ENCODE data around the gene CDH12.

Gene CDH12

GRCh38 chr5:22835686-22836085 is 17.5 kb downstream of the CDH12 start:
- DNase-seq = no peak
- H3K18ac ChIP-seq (ENCODE audit: low read length) = no peak overlapping the region
- no peak overlapping the region for H2BK12ac ChIP-seq (ENCODE audit: low read length)
- no peak overlapping the region for H3K9ac ChIP-seq (ENCODE audit: low read length)
- H2BK120ac ChIP-seq (ENCODE audit: insufficient read depth, low read length, poor library complexity) = no peak overlapping the region
- H3K4me3 ChIP-seq (ENCODE audit: low read depth, low read length) = no peak overlapping the region
- H4K8ac ChIP-seq (ENCODE audit: low read depth, low read length) = no peak overlapping the region
- no peaks in the 10 kb centered on the region for H3K4me1 ChIP-seq (ENCODE audit: control insufficient read depth in 1 of 2, insufficient read depth in 2 of 2, low read length in 2 of 2)
- H4K91ac ChIP-seq (ENCODE audit: low read depth, low read length) = no peak overlapping the region
- no peak overlapping the region for H4K12ac ChIP-seq (ENCODE audit: low read depth, low read length)
- no CpG with 5 or more reads among the region's 1 CpG for WGBS (ENCODE audit: extremely low coverage, insufficient coverage, insufficient read length)
- H3K14ac ChIP-seq (ENCODE audit: low read length) = no peak overlapping the region
- H3K9me3 ChIP-seq (ENCODE audit: insufficient read depth, low read depth, low read length) = no peaks in the 10 kb centered on the region
- no peaks in the 10 kb centered on the region for H3K36me3 ChIP-seq (ENCODE audit: control insufficient read depth in 1 of 2, insufficient read depth in 2 of 2, low read length in 2 of 2)
- H3K23ac ChIP-seq (ENCODE audit: low read length) = no peak overlapping the region
- H3K79me2 ChIP-seq (ENCODE audit: control insufficient read depth, insufficient read depth, low read length, poor library complexity) = no peaks in the 10 kb centered on the region
- H2AK5ac ChIP-seq (ENCODE audit: low read length) = no peak overlapping the region
- no peaks in the 10 kb centered on the region for H3K27me3 ChIP-seq (ENCODE audit: insufficient read depth, low read length)
- no peak overlapping the region for H3K4me2 ChIP-seq (ENCODE audit: low read length)
- H2AFZ ChIP-seq (ENCODE audit: insufficient read depth, low read length, poor library complexity) = no peak overlapping the region
- no peak overlapping the region for H3K4ac ChIP-seq (ENCODE audit: low read depth, low read length)
- no peak overlapping the region for H2BK5ac ChIP-seq (ENCODE audit: low read depth, low read length, poor library complexity)
- no peaks in the 10 kb centered on the region for H3K79me1 ChIP-seq (ENCODE audit: low read length)
- H3K27ac ChIP-seq (ENCODE audit: low read depth, low read length) = no peak overlapping the region

GRCh38 chr5:22793463-22793862 is 59.7 kb downstream of the CDH12 start:
- H4K91ac ChIP-seq (ENCODE audit: low read depth, low read length) = no peak overlapping the region
- H3K14ac ChIP-seq (ENCODE audit: low read length) = no peak overlapping the region
- no peak overlapping the region for H3K27ac ChIP-seq (ENCODE audit: low read depth, low read length)
- no peak overlapping the region for H3K4ac ChIP-seq (ENCODE audit: low read depth, low read length)
- no peak overlapping the region for H4K8ac ChIP-seq (ENCODE audit: low read depth, low read length)
- no peak overlapping the region for H3K18ac ChIP-seq (ENCODE audit: low read length)
- no peak overlapping the region for H2AFZ ChIP-seq (ENCODE audit: insufficient read depth, low read length, poor library complexity)
- no peak overlapping the region for H3K4me3 ChIP-seq (ENCODE audit: low read depth, low read length)
- H3K4me1 ChIP-seq (ENCODE audit: control insufficient read depth in 1 of 2, insufficient read depth in 2 of 2, low read length in 2 of 2) = no peaks in the 10 kb centered on the region
- no peaks in the 10 kb centered on the region for H3K9me3 ChIP-seq (ENCODE audit: insufficient read depth, low read depth, low read length)
- no peak for DNase-seq
- no peak overlapping the region for H4K12ac ChIP-seq (ENCODE audit: low read depth, low read length)
- H3K23ac ChIP-seq (ENCODE audit: low read length) = no peak overlapping the region
- WGBS (ENCODE audit: extremely low coverage, insufficient coverage, insufficient read length) = no CpG with 5 or more reads among the region's 2 CpGs
- H3K36me3 ChIP-seq (ENCODE audit: control insufficient read depth in 1 of 2, insufficient read depth in 2 of 2, low read length in 2 of 2) = no peaks in the 10 kb centered on the region
- no peak overlapping the region for H2AK5ac ChIP-seq (ENCODE audit: low read length)
- H3K79me1 ChIP-seq (ENCODE audit: low read length) = no peaks in the 10 kb centered on the region
- H3K9ac ChIP-seq (ENCODE audit: low read length) = no peak overlapping the region
- H2BK12ac ChIP-seq (ENCODE audit: low read length) = no peak overlapping the region
- H2BK5ac ChIP-seq (ENCODE audit: low read depth, low read length, poor library complexity) = no peak overlapping the region
- H3K27me3 ChIP-seq (ENCODE audit: insufficient read depth, low read length) = no peaks in the 10 kb centered on the region
- no peak overlapping the region for H2BK120ac ChIP-seq (ENCODE audit: insufficient read depth, low read length, poor library complexity)
- no peaks in the 10 kb centered on the region for H3K79me2 ChIP-seq (ENCODE audit: control insufficient read depth, insufficient read depth, low read length, poor library complexity)
- H3K4me2 ChIP-seq (ENCODE audit: low read length) = no peak overlapping the region

GRCh38 chr5:22787807-22788206 is 65.3 kb downstream of the CDH12 start:
- no peaks in the 10 kb centered on the region for H3K4me1 ChIP-seq (ENCODE audit: control insufficient read depth in 1 of 2, insufficient read depth in 2 of 2, low read length in 2 of 2)
- H3K79me2 ChIP-seq (ENCODE audit: control insufficient read depth, insufficient read depth, low read length, poor library complexity) = no peaks in the 10 kb centered on the region
- H4K91ac ChIP-seq (ENCODE audit: low read depth, low read length) = no peak overlapping the region
- H2BK120ac ChIP-seq (ENCODE audit: insufficient read depth, low read length, poor library complexity) = no peak overlapping the region
- no peak for DNase-seq
- H3K27me3 ChIP-seq (ENCODE audit: insufficient read depth, low read length) = no peaks in the 10 kb centered on the region
- no peak overlapping the region for H3K14ac ChIP-seq (ENCODE audit: low read length)
- no peak overlapping the region for H3K18ac ChIP-seq (ENCODE audit: low read length)
- H2BK5ac ChIP-seq (ENCODE audit: low read depth, low read length, poor library complexity) = no peak overlapping the region
- no peak overlapping the region for H3K4me3 ChIP-seq (ENCODE audit: low read depth, low read length)
- no peak overlapping the region for H3K27ac ChIP-seq (ENCODE audit: low read depth, low read length)
- no peak overlapping the region for H4K8ac ChIP-seq (ENCODE audit: low read depth, low read length)
- no peaks in the 10 kb centered on the region for H3K9me3 ChIP-seq (ENCODE audit: insufficient read depth, low read depth, low read length)
- H4K12ac ChIP-seq (ENCODE audit: low read depth, low read length) = no peak overlapping the region
- no peaks in the 10 kb centered on the region for H3K36me3 ChIP-seq (ENCODE audit: control insufficient read depth in 1 of 2, insufficient read depth in 2 of 2, low read length in 2 of 2)
- H3K9ac ChIP-seq (ENCODE audit: low read length) = no peak overlapping the region
- no peak overlapping the region for H2AK5ac ChIP-seq (ENCODE audit: low read length)
- H2AFZ ChIP-seq (ENCODE audit: insufficient read depth, low read length, poor library complexity) = no peak overlapping the region
- no peaks in the 10 kb centered on the region for H3K79me1 ChIP-seq (ENCODE audit: low read length)
- no peak overlapping the region for H3K4me2 ChIP-seq (ENCODE audit: low read length)
- no peak overlapping the region for H3K4ac ChIP-seq (ENCODE audit: low read depth, low read length)
- no peak overlapping the region for H3K23ac ChIP-seq (ENCODE audit: low read length)
- no peak overlapping the region for H2BK12ac ChIP-seq (ENCODE audit: low read length)
- no CpG with 5 or more reads among the region's 1 CpG for WGBS (ENCODE audit: extremely low coverage, insufficient coverage, insufficient read length)

- no CpG with 5 or more reads among the region's 5 CpGs for WGBS (ENCODE audit: extremely low coverage, insufficient coverage, insufficient read length)
- H3K4me1 ChIP-seq (ENCODE audit: control insufficient read depth in 1 of 2, insufficient read depth in 2 of 2, low read length in 2 of 2) = no peaks in the 10 kb centered on the region
- no peak overlapping the region for H4K8ac ChIP-seq (ENCODE audit: low read depth, low read length)
- H3K18ac ChIP-seq (ENCODE audit: low read length) = no peak overlapping the region
- H3K14ac ChIP-seq (ENCODE audit: low read length) = no peak overlapping the region
- no peak overlapping the region for H3K23ac ChIP-seq (ENCODE audit: low read length)
- no peak overlapping the region for H3K4me2 ChIP-seq (ENCODE audit: low read length)
- H2BK120ac ChIP-seq (ENCODE audit: insufficient read depth, low read length, poor library complexity) = no peak overlapping the region
- no peaks in the 10 kb centered on the region for H3K9me3 ChIP-seq (ENCODE audit: insufficient read depth, low read depth, low read length)
- no peak overlapping the region for H3K27ac ChIP-seq (ENCODE audit: low read depth, low read length)
- no peak overlapping the region for H3K4ac ChIP-seq (ENCODE audit: low read depth, low read length)
- no peak overlapping the region for H2BK5ac ChIP-seq (ENCODE audit: low read depth, low read length, poor library complexity)
- H2AFZ ChIP-seq (ENCODE audit: insufficient read depth, low read length, poor library complexity) = no peak overlapping the region
- no peaks in the 10 kb centered on the region for H3K79me1 ChIP-seq (ENCODE audit: low read length)
- no peaks in the 10 kb centered on the region for H3K27me3 ChIP-seq (ENCODE audit: insufficient read depth, low read length)
- no peak overlapping the region for H3K4me3 ChIP-seq (ENCODE audit: low read depth, low read length)
- DNase-seq = no peak
- H3K79me2 ChIP-seq (ENCODE audit: control insufficient read depth, insufficient read depth, low read length, poor library complexity) = no peaks in the 10 kb centered on the region
- H2AK5ac ChIP-seq (ENCODE audit: low read length) = no peak overlapping the region
- H2BK12ac ChIP-seq (ENCODE audit: low read length) = no peak overlapping the region
- no peaks in the 10 kb centered on the region for H3K36me3 ChIP-seq (ENCODE audit: control insufficient read depth in 1 of 2, insufficient read depth in 2 of 2, low read length in 2 of 2)
- H4K91ac ChIP-seq (ENCODE audit: low read depth, low read length) = no peak overlapping the region
- no peak overlapping the region for H3K9ac ChIP-seq (ENCODE audit: low read length)
- H4K12ac ChIP-seq (ENCODE audit: low read depth, low read length) = no peak overlapping the region
These were observed 65.7 kb downstream of the CDH12 start for GRCh38 chr5:22787398-22787797.

- no peak overlapping the region for H3K9ac ChIP-seq (ENCODE audit: low read length)
- no peak overlapping the region for H2BK12ac ChIP-seq (ENCODE audit: low read length)
- no peaks in the 10 kb centered on the region for H3K79me1 ChIP-seq (ENCODE audit: low read length)
- H3K23ac ChIP-seq (ENCODE audit: low read length) = no peak overlapping the region
- no peak overlapping the region for H3K4me2 ChIP-seq (ENCODE audit: low read length)
- H3K4ac ChIP-seq (ENCODE audit: low read depth, low read length) = no peak overlapping the region
- DNase-seq = no peak
- no peaks in the 10 kb centered on the region for H3K36me3 ChIP-seq (ENCODE audit: control insufficient read depth in 1 of 2, insufficient read depth in 2 of 2, low read length in 2 of 2)
- no peak overlapping the region for H3K27ac ChIP-seq (ENCODE audit: low read depth, low read length)
- no peak overlapping the region for H3K14ac ChIP-seq (ENCODE audit: low read length)
- H2AFZ ChIP-seq (ENCODE audit: insufficient read depth, low read length, poor library complexity) = no peak overlapping the region
- no peak overlapping the region for H4K8ac ChIP-seq (ENCODE audit: low read depth, low read length)
- no peak overlapping the region for H2BK120ac ChIP-seq (ENCODE audit: insufficient read depth, low read length, poor library complexity)
- H3K9me3 ChIP-seq (ENCODE audit: insufficient read depth, low read depth, low read length) = no peaks in the 10 kb centered on the region
- no peaks in the 10 kb centered on the region for H3K4me1 ChIP-seq (ENCODE audit: control insufficient read depth in 1 of 2, insufficient read depth in 2 of 2, low read length in 2 of 2)
- H3K27me3 ChIP-seq (ENCODE audit: insufficient read depth, low read length) = no peaks in the 10 kb centered on the region
- no peak overlapping the region for H4K91ac ChIP-seq (ENCODE audit: low read depth, low read length)
- no peak overlapping the region for H2BK5ac ChIP-seq (ENCODE audit: low read depth, low read length, poor library complexity)
- no peak overlapping the region for H2AK5ac ChIP-seq (ENCODE audit: low read length)
- H3K18ac ChIP-seq (ENCODE audit: low read length) = no peak overlapping the region
- no peaks in the 10 kb centered on the region for H3K79me2 ChIP-seq (ENCODE audit: control insufficient read depth, insufficient read depth, low read length, poor library complexity)
- no peak overlapping the region for H3K4me3 ChIP-seq (ENCODE audit: low read depth, low read length)
- H4K12ac ChIP-seq (ENCODE audit: low read depth, low read length) = no peak overlapping the region
These were observed 72.4 kb downstream of the CDH12 start for GRCh38 chr5:22780756-22781155.

All from trophoblast cell (in vitro differentiated cells and primary cell).